Measurements from ENCODE around the gene LRP5. TPM values are rescaled to one million over a fixed set of nuclear protein-coding genes. Genes with fewer than 3 reads are reported as not detected.

Gene LRP5
- total and polyA plus RNA-seq, 2 experiments from 2014 or later: 26.9 to 51.1 TPM

DNA sequence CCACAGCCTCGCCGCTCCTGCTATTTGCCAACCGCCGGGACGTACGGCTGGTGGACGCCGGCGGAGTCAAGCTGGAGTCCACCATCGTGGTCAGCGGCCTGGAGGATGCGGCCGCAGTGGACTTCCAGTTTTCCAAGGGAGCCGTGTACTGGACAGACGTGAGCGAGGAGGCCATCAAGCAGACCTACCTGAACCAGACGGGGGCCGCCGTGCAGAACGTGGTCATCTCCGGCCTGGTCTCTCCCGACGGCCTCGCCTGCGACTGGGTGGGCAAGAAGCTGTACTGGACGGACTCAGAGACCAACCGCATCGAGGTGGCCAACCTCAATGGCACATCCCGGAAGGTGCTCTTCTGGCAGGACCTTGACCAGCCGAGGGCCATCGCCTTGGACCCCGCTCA is 35.5 kb downstream of the LRP5 start:
- ATAC-seq: no peak
- Histone ChIP-seq H4K20me1 (replicated peaks; ENCODE audit: insufficient read depth) (no peaks in the 10 kb centered on the region; the same call in 1 of the 2 replicates), H2AFZ (no peak overlapping the region), H3K27ac (ENCODE audit: low read depth) (no peak overlapping the region), H3K9me2 (ENCODE audit: insufficient read depth) (no peaks in the 10 kb centered on the region), H3K4me2 (no peak overlapping the region), H3K4me3 (no peak overlapping the region), H3K36me3 (ENCODE audit: insufficient read depth) (no peaks in the 10 kb centered on the region), H3K4me1 (ENCODE audit: insufficient read depth) (peaks cover 4% of the 10 kb centered on the region; the same call in 1 of the 2 replicates), H3F3A (replicated peaks; ENCODE audit: low read depth) (no peaks in the 10 kb centered on the region), H3K27me3 (ENCODE audit: insufficient read depth) (no peaks in the 10 kb centered on the region), H3K79me2 (replicated peaks; ENCODE audit: insufficient read depth) (peaks cover 54% of the 10 kb centered on the region)
- Mint-ChIP-seq H3K36me3 (ENCODE audit: low read depth) (peaks cover 45% of the 10 kb centered on the region), H3K9me3 (peaks cover 18% of the 10 kb centered on the region; the same call in 2 of the 3 replicates), H3K4me3 (no peak overlapping the region), H3K27ac (no peak overlapping the region), H3K4me1 (peaks cover 24% of the 10 kb centered on the region), H3K27me3 (ENCODE audit: insufficient read depth, low read depth, poor library complexity) (peaks cover 16% of the 10 kb centered on the region)
- TF ChIP-seq, protein P1, sequence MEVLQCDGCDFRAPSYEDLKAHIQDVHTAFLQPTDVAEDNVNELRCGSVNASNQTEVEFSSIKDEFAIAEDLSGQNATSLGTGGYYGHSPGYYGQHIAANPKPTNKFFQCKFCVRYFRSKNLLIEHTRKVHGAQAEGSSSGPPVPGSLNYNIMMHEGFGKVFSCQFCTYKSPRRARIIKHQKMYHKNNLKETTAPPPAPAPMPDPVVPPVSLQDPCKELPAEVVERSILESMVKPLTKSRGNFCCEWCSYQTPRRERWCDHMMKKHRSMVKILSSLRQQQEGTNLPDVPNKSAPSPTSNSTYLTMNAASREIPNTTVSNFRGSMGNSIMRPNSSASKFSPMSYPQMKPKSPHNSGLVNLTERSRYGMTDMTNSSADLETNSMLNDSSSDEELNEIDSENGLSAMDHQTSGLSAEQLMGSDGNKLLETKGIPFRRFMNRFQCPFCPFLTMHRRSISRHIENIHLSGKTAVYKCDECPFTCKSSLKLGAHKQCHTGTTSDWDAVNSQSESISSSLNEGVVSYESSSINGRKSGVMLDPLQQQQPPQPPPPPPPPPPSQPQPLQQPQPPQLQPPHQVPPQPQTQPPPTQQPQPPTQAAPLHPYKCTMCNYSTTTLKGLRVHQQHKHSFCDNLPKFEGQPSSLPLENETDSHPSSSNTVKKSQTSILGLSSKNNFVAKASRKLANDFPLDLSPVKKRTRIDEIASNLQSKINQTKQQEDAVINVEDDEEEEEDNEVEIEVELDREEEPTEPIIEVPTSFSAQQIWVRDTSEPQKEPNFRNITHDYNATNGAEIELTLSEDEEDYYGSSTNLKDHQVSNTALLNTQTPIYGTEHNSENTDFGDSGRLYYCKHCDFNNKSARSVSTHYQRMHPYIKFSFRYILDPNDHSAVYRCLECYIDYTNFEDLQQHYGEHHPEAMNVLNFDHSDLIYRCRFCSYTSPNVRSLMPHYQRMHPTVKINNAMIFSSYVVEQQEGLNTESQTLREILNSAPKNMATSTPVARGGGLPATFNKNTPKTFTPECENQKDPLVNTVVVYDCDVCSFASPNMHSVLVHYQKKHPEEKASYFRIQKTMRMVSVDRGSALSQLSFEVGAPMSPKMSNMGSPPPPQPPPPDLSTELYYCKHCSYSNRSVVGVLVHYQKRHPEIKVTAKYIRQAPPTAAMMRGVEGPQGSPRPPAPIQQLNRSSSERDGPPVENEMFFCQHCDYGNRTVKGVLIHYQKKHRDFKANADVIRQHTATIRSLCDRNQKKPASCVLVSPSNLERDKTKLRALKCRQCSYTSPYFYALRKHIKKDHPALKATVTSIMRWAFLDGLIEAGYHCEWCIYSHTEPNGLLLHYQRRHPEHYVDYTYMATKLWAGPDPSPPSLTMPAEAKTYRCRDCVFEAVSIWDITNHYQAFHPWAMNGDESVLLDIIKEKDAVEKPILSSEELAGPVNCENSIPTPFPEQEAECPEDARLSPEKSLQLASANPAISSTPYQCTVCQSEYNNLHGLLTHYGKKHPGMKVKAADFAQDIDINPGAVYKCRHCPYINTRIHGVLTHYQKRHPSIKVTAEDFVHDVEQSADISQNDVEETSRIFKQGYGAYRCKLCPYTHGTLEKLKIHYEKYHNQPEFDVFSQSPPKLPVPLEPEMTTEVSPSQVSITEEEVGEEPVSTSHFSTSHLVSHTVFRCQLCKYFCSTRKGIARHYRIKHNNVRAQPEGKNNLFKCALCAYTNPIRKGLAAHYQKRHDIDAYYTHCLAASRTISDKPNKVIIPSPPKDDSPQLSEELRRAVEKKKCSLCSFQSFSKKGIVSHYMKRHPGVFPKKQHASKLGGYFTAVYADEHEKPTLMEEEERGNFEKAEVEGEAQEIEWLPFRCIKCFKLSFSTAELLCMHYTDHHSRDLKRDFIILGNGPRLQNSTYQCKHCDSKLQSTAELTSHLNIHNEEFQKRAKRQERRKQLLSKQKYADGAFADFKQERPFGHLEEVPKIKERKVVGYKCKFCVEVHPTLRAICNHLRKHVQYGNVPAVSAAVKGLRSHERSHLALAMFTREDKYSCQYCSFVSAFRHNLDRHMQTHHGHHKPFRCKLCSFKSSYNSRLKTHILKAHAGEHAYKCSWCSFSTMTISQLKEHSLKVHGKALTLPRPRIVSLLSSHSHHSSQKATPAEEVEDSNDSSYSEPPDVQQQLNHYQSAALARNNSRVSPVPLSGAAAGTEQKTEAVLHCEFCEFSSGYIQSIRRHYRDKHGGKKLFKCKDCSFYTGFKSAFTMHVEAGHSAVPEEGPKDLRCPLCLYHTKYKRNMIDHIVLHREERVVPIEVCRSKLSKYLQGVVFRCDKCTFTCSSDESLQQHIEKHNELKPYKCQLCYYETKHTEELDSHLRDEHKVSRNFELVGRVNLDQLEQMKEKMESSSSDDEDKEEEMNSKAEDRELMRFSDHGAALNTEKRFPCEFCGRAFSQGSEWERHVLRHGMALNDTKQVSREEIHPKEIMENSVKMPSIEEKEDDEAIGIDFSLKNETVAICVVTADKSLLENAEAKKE (CRISPR knock-in tag; IDR thresholded peaks at IDR 0.05): no peak
- TF ChIP-seq EZH2phosphoT487 (IDR thresholded peaks at IDR 0.05; ENCODE audit: unreplicated experiment) (no peak), JUNB (IDR thresholded peaks at IDR 0.05; ENCODE audit: unreplicated experiment) (no peak), ZNF114 (CRISPR knock-in tag; IDR thresholded peaks at IDR 0.05) (no peak), CREB1 (CRISPR knock-in tag; IDR thresholded peaks at IDR 0.05; ENCODE audit: low read depth) (no peak), STAT1 (IDR thresholded peaks at IDR 0.05; ENCODE audit: unreplicated experiment) (no peak)
- TF ChIP-seq, protein P2, sequence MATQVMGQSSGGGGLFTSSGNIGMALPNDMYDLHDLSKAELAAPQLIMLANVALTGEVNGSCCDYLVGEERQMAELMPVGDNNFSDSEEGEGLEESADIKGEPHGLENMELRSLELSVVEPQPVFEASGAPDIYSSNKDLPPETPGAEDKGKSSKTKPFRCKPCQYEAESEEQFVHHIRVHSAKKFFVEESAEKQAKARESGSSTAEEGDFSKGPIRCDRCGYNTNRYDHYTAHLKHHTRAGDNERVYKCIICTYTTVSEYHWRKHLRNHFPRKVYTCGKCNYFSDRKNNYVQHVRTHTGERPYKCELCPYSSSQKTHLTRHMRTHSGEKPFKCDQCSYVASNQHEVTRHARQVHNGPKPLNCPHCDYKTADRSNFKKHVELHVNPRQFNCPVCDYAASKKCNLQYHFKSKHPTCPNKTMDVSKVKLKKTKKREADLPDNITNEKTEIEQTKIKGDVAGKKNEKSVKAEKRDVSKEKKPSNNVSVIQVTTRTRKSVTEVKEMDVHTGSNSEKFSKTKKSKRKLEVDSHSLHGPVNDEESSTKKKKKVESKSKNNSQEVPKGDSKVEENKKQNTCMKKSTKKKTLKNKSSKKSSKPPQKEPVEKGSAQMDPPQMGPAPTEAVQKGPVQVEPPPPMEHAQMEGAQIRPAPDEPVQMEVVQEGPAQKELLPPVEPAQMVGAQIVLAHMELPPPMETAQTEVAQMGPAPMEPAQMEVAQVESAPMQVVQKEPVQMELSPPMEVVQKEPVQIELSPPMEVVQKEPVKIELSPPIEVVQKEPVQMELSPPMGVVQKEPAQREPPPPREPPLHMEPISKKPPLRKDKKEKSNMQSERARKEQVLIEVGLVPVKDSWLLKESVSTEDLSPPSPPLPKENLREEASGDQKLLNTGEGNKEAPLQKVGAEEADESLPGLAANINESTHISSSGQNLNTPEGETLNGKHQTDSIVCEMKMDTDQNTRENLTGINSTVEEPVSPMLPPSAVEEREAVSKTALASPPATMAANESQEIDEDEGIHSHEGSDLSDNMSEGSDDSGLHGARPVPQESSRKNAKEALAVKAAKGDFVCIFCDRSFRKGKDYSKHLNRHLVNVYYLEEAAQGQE (IDR thresholded peaks at IDR 0.05; ENCODE audit: unreplicated experiment): no peak
- DNase-seq (ENCODE audit: low spot score): no peak
